GM18870 (cell line): Measurements from ENCODE around the gene PRKCB.
"Not testable (repeated sequence)": the region's sequence is repeated elsewhere in the genome, so short reads cannot be mapped to it uniquely, and the experiment has no call there.

Experiments
- ATAC-seq: cut with Tn5 transposase; IDR thresholded peaks from one replicate; pipeline ENCODE4 v1.9.1; 2021; ENCODE audit warnings: moderate library complexity; ENCODE audit not compliant: unreplicated experiment

Gene PRKCB

GRCh38 chr16:23996258-23996955, 160.6 kb downstream of the PRKCB start:
- ATAC-seq, result no peak

- ATAC-seq, result no peak
Measured at GRCh38 chr16:23998771-23999170, 163.0 kb downstream of the PRKCB start.

GRCh38 chr16:23999663-24000062, 163.9 kb downstream of the PRKCB start:
- ATAC-seq, result peak; percentile 57

DNA sequence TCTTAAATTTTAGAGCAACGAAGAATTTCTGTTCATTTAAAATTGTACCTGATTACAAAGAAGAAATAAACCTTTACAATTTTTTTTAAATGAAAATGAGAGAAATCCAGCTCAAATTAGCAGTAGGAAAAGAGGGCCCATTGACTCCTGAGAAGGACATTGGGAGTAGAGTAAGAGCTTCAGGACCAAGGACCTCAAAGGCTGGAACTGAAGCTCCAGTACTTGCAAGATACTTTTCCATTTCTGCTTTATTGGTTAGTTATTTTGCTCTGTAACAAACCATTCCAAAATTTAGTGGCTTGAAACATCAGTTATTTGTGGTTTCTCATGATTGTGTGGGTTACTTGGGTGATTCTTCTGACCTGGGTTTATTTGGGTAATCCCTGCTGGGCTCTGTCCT, 165.9 kb downstream of the PRKCB start:
- no peak for ATAC-seq

DNA sequence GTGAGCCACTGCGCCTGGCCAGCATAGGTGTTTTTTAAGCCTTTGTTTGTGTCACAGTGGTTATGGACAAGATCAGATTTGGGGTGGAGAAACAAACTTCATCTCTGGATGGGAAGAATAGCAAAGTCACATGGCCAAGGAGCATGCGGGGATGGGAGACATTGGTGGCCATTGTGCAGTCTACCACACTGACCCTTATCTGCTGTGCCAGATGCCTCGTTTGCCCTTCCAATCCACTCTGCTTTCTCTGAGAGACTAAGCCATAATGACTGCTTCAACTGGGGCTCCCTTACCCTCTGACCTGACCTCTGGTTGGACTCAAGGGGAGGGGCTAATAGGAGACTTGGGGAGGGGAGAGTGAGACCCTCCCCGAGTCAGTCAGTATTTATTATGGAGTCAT, 166.8 kb downstream of the PRKCB start:
- no peak for ATAC-seq

DNA sequence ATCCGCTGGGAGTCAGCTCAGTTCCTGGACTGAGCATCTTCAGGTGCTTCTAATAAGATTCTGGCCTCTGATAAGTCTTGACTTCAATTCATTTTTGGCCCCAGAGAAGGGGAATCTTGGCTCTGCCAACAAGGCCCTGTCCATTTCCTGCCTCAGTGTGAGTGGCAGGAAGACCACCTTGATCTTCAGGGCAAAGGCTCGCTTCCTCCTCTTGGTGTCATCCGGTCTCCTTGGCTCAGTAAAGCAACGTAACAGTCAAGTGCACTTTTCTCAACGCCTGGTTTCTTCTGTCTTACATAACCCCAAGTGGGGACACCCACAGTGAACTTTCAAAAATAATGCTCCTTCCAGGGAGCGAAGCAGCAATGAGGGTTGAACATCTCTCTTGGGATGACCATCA, 169.8 kb downstream of the PRKCB start:
- ATAC-seq, result no peak

GRCh38 chr16:24007391-24007790, 171.6 kb downstream of the PRKCB start:
- ATAC-seq, result no peak

- no peak for ATAC-seq
Measured at GRCh38 chr16:24007934-24008333, 172.2 kb downstream of the PRKCB start.

- no peak for ATAC-seq
Measured at GRCh38 chr16:24009098-24009497, 173.3 kb downstream of the PRKCB start.

DNA sequence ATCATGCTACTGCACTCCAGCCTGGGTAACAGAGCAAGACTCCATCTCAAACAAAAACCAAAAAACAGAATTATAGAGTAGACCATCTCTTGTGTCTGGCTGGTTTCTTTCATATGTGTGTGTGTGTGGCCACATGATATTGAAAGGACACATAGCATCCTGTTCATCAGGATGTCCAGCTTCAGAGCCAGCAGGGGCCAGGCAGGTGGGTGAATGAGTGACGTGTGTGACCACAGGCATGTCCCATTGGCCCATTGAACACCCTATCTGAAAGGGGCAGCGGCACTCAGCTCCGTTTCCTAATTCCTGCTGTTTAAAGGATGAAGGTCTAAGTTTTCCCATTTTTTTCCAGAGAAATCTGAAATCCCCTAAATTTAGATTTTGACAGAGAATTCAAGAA, 174.2 kb downstream of the PRKCB start:
- no peak for ATAC-seq

DNA sequence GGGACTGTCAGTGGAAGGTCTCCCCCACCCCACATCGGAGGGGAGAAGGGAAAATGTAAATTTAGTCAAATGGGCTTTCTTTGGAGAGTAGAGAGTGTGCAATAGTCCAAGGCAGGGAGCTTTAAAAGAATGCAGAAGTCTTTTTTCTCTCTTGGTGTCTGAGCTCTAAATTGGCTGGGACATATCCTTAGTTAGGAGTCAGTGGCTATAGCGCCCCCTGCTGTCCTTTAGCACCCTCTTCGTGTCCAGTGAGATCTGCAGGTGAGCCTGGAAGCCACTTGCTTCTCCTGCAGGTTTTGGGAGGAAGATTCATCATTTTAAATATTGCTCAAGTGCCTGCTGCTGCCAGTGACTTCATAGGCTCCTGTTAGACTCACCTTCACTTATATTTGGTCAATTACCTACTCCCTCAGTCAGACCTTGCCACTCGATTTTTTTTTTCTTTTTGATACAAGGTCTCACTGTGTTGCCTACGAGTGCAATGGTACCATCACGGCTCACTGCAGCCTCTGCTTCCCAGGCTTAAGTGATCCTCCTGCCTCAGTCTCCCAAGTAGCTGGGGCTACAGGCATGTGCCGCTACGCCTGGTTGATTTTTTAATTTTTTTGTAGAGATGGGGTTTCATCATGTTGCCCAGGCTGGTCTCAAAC, 174.8 kb downstream of the PRKCB start:
- ATAC-seq, result no peak

DNA sequence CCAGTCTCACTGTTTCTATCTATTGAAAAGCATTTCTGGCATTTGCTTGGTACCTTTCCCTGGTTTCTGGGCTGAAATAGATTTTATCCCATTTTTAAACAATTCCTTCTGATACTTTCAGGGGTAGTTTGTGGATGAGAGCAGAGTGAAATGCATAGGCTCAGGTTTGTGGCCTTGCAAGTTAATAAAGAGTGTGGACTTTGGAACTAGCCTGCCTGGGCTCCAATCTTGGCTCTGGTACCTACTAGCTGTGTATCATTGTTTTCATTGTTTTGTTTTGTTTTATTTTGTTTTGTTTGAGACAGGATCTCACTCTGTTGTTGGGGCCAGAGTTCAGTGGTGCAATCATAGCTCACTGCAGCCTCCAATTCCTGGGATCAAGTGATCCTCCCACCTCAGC, 175.5 kb downstream of the PRKCB start:
- ATAC-seq, result no peak

DNA sequence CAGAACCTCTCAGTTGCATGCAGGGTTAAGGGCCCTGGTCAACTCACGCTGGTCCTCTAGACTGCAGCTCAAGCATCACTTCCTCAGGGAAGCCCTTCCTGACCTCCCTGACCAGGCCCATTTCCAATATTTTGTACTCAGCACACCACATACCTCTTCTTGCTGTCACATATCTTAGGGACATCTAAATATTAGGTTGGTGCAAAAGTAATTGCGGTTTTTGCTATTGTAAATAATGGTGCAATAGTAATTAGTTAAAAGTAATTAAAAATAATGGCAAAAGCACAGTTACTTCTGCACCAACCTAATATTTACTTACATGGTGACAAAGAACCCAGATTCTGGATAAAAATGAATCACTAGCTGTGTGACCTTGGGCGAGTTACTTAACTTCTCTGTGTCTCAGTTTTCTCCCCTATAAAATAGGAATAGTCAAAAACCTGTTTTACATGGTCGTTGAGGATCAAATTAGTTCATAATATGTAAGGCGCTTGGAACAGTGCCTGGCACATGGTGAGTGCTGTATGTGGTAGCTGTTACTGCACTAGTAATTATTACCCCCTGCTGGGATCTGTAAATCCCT, 177.4 kb downstream of the PRKCB start:
- ATAC-seq, result no peak

GRCh38 chr16:24013864-24014645, 178.3 kb downstream of the PRKCB start:
- peak; percentile 93 for ATAC-seq

DNA sequence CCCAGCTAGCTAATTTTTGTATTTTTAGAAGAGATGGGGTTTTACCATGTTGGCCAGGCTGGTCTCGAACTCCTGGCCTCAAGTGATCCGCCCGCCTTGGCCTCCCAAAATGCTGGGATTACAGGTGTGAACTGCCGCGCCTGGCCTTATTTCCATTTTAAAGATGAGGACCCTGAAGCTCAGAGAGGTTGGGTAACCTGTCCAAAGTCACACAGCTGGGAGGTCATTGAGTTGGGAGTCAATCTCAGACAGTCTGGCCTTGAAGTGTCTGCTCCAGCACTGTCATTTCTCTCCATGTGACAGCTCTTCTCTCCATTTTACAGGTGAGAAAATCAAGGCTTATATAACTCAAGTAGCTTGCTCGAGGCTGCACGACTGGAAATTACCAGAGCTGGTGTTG, 179.2 kb downstream of the PRKCB start:
- ATAC-seq, result not testable (repeated sequence)

DNA sequence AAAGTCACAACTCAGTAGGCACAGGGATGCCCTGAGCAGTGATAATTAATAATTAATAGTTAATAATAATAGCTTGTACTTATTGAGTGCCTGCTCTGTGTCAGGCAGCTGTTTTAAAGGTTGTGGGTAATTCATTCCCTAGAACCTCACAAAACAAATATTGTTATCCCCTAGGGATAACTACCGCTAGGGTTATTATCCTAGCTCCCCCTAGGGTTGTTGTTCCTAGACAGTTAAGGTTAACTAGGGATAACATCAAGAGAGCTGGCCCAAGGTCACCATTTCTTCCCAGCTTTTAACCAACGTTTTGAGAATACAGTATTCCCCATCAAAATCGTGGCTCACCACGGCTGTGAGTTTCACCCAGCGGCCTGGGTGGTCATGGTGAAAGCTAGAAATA, 180.1 kb downstream of the PRKCB start:
- ATAC-seq, result no peak

GRCh38 chr16:24018485-24018884, 182.7 kb downstream of the PRKCB start:
- no peak for ATAC-seq

DNA sequence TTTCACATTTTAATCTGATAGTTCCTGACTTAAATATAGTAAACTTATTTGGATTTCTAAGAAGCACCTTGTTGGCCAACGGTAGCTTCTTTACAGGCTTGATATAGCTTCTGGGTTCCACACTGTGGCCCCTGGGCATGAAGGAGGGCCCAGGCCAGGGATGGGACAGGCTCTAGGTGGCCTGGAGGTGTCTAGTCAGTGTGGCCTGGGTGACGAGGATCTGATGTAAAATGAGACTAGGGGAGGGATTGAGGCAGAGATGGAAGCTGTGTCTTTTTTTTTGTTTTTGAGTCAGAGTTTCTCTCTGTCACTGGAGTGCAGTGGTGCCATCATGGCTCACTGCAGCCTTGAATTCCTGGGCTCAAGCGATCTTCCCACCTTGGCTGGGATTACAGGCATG, 187.0 kb downstream of the PRKCB start:
- ATAC-seq, result no peak

DNA sequence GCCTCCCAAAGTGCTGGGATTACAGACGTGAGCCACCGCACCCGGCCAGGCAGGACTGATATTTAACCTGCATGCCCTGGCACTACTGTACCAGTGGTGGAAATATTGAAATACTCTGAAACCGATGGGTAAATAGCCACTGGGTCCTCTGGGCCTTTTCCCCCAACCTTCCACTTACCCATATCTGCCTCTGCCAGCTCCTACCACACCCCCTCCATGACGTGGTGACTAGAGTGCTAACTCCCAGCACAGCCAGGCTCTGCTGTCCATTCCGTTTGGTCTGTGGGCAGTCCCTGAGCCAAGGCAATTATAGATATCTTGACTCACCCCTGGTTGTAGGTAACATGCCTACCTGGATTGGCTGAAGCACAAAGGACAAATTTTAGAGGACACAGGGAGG, 187.8 kb downstream of the PRKCB start:
- ATAC-seq, result no peak

DNA sequence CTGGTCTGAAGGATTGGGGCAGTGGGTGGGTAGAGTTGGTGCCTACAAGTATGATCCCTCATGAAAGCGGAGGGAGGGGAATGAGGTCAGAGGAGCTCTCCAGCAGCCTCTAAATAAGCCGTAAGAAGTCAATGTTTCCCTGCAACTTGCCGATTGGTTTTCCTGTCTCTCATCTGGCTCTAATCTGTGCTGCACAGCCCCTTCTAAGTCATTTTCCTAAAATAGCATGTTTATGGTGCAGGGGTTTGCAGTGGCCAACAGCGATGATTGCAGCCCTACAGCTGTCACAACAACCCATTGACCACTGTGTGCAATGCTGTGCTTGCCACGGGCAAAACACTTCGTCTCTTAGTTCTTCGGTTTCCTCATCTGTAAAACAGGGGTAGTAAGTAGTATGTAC, 189.2 kb downstream of the PRKCB start:
- no peak for ATAC-seq

GRCh38 chr16:24027466-24027865, 191.7 kb downstream of the PRKCB start:
- ATAC-seq, result no peak

- not testable (repeated sequence) for ATAC-seq
Measured at GRCh38 chr16:24029841-24030240, 194.1 kb downstream of the PRKCB start.
